Measurements from ENCODE around the gene KANSL1.
"Not testable (repeated sequence)": the region's sequence is repeated elsewhere in the genome, so short reads cannot be mapped to it uniquely, and the experiment has no call there.

The KANSL1 gene

DNA sequence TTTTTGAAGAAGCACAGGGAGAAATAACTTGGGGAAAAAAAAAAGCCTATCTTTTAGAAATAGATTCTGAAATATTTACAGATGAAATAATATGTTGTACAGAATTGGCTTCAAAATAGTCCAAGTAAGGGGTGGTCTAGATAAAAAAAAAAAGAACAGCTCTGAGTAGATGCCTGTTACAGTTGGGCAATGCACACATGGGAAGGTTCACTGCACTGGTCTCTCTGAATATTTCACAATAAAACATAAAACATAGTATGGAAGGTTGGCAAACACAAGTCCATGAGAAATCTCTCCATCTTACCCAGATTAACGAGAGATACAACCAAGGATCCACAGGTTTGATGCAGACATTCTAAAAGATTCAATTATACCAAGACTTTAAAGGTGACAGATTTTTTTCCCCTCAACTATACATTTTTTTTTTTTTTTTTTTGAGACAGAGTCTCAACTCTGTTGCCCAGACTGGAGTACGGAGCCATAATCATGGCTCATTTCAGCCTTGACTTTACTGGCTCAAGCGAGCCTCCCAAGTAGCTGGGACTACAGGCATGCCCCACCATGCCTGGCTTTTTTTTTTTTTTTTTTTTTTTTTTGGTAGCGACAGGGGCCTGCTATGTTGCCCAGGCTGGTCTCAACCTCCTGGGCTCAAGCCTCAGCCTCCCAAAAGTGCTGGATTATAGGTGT is 58.0 kb downstream of the KANSL1 start:
- no peak for DNase-seq

DNA sequence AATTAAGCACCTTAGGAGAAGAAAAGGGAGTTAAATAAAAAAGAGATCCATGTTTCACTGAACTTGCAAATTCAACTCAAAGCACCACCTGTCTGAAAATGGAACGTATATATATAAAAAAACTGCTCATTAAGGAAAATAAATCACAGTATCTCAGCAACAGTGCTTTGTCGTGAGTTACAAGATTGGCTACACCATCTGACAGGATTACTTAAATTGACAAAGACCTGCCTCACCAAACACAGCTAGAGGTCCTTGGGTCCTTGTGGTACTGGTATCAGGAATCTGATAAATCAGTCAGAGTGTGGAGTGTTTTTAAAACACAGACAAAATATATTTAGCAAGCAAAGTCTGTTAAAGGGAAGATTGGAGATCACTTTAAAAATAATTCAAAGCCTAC is 63.9 kb downstream of the KANSL1 start:
- no peak for DNase-seq

DNA sequence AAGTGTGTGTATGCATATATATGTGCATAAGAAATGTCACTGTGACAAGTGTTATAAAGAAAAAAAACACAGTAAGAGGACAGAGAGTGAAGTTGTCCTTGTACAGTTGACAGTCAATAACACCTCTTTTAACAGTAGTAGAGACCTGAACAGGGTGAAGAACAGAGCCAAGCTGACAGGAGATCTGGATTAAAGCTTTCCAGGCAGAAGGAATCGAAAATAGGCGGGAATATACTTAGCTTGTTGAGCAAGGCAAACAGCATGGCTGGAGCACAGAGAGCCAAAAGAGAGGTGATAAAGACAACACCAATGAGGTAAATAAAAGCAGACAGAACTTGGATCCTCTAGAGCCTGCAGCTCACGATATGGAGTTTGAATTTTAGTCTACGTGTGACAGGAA is 64.8 kb downstream of the KANSL1 start:
- no peak for DNase-seq

DNA sequence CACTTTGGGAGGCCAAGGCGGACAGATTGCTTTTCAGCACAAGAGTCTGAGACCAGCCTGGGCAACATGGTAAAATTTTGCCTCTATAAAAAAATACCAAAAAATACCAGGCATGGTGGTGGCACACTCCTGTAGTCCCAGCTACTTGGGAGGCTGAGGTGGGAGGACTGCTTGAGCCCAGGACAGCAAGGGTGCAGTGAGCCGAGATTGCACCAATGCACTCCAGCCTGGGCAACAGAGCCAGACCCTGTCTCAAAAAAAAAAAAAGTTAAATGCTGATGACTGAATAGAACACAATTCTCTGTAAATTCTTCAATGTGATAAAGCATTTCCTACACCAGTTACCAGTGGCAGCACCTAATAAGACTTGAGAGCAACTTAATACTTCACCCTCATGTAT is 65.7 kb downstream of the KANSL1 start:
- DNase-seq, result no peak

DNA sequence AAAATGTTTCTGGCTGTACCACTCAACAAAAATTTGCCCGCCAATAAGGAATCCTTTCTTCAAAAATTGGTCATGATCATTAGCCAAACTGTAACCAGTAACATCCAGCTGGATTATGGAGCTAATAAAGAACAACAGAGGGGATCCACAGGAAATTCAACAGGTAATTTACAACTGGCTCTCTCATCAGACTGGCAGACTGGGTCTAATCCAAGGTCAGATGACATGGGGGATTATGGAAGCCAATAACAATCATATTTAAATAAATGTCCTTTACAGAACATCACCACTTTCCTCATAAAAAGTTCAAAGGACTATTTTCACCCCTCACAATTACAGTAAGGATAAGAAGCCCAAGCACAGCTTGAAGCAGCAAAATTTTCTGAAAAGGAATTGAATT is 66.4 kb downstream of the KANSL1 start:
- no peak for DNase-seq

DNA sequence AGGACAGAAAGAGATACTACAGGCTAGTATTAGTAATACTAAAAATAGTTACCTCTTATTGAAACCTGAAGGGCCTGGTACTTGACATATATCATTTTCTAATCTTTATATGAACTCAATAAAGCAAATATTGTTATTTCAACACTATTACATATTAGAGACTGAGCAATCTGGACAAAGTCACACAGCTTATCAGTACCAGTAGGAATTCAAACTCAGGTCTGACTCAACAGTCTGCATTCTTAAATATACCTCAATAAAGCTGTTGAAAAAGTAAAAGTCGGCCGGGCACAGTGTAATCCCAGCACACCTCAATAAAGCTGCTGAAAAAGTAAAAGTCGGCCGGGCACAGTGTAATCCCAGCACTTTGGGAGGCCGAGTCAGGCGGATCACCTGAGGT is 67.4 kb downstream of the KANSL1 start:
- DNase-seq, result no peak

DNA sequence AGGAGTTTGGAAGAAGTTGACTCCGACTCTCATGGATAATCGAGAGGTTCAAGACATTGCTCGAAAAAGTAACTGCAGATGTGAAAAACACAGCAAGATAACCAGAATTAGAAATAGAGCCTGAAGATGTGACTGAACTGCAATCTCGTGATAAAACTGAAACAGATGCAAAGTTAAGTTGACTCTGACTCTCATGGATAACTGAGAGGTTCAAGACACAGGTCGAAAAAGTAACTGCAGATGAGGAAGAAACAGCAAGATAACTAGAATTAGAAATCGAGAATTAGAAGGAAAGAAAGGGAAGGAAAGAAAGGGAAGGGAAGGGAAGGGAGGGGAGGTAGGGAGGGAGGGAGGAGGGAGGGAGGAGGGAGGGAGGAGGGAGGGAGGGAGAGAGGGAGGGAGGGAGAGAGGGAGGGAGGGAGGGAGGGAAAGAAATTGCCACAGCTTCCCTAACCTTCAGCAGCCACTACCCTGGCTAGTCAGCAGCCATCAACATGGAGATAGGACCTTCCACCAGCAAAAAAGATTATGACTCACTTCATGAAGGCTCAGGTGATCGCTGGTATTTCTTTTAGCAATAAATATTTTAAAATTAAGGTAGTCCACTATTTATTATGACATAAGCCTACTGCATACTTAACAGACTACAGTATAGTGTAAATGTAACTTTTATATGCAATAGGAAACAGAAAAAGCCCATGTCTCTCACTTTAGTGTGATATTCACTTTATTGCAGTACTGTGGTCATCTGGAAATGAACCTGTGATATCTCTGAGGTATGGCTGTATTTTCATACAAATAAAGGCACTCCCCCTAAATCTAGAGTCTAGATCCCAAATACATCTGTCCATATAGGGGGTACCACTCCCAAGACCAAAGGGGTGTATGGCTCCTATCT is 68.3 kb downstream of the KANSL1 start:
- no peak for DNase-seq

DNA sequence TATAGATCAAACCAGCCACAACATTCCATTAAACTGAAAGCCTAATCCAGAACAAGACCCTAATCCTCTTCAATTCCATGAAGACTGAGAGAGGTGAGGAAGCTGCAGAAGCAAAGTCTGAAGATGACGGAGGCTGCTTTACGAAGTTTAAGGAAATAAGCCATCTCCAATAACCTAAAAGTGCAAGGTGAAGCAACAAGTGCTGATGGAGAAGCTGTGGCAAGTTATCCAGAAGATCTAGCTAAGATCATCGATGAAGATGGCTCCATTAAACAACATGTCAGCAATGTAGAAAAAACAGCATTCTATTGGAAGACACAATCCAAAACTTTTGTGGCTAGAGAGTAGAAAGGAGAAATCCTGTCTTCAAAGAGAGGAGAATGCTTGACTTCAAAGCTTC is 69.6 kb downstream of the KANSL1 start:
- DNase-seq, result no peak

DNA sequence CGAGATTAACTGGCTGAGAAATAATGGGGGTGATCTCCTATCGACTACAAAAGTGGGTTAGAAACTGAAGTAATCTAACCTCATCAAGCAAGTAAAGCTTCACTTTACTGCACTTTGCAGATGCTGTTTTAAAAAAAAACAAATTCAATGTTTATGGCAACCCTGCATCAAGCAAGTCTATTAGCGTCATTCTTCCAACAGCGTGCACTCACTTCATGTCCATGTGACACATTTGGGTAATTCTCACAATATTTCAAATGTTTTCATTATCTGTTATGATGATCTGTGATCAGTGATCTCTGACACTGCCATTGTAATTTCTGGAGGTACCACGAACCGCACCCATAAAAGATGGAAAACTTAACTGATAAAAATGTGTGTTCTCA is 70.8 kb downstream of the KANSL1 start:
- DNase-seq, result no peak

DNA sequence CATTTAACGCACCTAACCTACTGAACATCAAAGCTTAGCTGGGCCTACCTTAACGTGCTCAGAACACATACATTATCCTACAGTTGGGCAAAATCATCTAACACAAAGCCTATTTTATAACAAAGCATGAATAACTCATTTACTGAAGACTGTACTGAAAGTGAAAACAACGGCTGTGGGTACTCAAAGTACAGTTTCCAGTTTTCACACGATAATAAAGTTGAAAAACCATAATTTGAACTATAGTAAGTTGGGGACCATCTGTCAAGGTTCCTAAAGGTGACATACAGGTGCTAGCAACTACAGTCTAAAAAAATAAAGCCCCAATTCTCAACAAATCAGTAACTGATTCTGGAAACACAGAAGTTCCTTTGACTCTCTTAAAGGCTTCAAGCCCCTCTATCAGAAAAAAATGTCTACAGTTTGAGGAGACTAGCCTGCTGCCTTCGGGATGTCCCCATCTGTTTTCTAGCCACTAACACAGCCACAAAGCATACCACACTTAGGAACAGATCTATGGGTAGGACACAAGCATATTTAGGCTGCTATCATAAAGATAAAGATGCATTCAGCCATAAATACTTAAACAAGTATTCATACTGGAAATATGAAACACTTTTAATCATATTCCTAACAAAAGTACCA is 71.3 kb downstream of the KANSL1 start:
- DNase-seq, result no peak

DNA sequence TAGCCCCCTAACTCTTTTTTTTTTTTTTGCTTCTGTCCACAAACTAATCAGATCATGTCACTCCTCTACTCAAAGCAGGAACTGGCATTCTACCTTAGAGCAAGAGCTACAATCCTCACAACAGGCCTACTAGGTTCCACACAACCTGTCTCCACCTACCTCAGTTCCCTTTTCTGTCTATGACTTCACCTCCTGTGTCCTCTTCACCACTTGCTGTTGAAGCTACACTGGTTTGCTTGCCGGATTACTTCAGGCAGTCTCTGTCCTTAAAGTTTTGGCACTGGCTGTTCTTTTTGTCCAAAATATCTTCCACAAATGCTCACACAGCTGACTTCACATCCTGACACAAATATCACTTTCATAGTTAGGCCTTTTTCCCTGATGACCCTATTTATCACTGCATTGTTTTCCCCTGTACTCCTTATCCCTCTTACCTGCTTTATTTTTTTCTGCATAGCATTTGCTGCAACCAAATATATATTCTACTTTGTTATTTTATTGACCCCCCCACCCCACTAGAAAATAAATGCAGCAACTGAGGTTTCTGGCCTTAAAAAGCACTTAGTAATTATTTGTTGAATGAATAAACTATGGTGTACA is 72.0 kb downstream of the KANSL1 start:
- DNase-seq, result no peak

DNA sequence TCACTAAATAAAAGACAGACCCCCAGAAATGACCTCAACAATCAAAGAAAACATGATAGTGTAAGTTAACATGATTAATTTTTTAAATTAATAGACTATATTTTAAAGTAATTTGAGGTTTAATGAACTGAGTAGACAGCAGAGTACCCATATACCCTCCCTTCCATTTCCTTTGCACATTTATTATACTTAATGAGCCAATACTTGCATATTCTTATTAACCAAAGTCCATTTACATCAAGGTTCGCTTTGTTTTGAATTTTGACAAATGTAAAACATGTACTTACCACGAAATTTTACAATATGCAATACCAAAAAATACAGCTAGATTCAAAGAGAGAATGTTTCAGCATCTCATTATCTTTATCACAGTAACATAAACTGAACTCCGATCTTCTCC is 72.7 kb downstream of the KANSL1 start:
- no peak for DNase-seq

DNA sequence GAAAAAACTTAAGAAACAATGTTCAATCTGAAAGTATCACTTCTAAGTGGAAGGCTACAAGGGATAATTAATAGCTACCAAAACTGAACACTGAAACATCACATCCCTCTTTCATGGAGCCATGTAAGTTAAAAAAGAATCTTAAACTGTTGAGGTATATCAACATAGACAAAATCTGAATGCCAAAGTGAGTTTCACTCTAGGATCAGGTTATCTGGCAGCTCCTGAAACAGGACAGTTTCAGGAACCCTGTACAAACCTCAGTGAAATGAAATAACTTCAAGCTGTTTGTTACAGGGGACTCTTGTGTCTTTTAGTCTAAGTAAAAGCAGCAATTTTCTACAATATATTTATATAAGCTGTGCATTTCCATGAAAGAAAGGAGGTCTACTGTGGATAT is 73.2 kb downstream of the KANSL1 start:
- DNase-seq, result no peak

DNA sequence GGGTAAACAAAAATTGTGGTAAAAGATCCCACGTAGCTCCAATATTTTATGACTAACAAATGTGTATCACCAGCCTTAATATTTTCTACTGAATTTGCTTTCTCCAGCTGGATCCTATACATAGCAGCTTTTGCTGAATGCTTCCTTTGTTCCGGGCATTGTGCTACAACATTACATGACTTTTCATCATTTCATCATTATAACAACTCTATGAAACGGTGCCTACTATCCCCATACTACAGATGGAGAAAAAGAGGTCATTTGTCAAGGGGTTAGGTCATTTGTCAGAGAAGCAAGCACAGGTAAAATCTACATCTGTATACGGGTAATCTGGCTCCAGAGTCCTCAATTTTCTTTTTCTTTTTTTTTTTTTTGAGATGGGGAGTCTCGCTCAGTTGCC is 74.3 kb downstream of the KANSL1 start:
- no peak for DNase-seq

DNA sequence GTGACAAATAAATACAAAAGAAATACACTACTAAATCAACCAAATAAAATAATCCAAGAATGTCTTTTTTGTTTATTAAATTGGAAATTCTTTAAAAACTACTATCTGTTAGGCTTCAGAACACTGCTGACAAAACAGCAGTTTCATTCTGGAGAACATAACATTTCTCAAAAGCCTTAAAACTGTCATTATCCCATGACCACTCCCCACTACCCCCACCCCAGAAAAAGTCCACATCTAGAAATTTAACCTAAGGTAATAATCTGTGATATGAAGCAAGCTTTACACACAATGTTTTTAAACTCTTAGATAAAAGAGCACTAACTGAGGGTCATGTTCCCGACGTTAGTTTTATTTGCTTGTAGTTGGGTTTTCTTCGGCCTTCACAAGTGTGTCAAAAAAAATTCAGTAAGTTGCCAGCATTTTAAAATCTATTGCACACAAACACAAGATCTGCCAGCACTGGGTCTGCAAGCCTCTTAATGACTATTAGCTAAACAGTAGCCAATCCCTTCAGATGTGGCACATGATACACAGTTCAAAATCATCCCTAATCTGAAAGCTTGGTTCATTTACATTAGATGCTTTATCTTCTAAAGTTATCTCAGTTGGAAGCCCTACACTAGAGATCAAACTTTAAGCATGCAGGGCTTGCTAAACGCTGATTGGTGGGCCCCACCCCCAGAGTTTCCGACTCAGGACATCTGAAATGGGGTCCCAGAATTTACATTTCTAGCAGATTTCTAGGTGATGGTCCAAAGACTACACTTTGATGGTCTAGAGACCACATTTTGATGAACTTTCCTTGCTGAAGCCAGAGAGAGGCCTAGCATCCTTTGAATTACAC is 75.2 kb downstream of the KANSL1 start:
- DNase-seq, result no peak

DNA sequence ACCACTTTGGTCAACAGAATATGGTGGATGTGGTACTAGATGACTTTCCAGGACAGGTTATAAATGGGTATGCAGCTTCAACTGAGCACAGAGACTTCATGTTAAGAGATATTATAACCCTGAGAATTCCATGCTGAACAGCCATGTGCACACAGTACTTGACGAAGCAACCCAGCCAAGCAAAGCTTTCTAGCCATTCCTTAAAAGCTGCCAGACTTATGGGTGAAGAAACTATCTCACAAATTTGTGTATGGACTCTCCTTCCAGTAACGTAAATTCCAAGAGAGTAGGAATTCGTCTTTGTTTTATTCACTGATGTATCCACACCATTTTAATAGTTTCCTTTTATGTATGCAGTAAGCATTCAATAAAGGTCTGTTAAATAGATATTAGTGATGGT is 76.1 kb downstream of the KANSL1 start:
- DNase-seq, result no peak

DNA sequence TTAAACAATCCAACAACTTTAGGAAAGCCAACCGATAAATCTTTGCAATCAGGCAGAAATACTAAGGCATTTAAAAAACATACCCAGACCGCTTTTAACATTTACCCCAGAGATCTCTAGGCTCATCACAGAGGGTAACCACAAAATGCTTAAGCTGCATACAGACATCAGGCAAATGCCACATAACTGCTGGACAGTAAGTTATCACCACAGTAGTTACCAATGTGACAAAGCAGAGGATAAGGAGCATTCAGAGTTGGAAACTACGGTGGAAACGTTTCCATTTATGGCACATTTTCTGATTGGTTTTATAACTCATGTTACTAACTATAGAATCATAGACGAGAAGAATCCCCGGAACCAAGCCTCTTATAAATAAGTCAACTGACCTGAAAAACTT is 77.5 kb downstream of the KANSL1 start:
- no peak for DNase-seq

DNA sequence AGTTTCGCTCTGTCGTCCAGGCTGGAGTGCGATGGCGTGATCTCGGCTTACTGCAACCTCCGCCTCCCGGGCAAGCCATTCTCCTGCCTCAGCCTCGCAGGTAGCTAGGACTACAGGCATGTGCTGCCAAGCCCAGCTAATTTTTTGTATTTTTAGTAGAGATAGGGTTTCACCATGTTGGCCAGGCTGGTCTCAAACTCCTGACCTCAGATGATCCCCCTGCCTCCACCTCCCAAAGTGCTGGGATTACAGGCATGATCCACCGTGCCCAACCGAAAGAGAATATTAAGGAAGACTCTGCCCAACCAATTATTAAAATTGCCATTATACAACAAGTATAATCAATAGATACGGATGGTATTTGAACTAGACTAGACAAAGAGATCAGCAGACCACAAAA is 82.0 kb downstream of the KANSL1 start:
- DNase-seq, result not testable (repeated sequence)

DNA sequence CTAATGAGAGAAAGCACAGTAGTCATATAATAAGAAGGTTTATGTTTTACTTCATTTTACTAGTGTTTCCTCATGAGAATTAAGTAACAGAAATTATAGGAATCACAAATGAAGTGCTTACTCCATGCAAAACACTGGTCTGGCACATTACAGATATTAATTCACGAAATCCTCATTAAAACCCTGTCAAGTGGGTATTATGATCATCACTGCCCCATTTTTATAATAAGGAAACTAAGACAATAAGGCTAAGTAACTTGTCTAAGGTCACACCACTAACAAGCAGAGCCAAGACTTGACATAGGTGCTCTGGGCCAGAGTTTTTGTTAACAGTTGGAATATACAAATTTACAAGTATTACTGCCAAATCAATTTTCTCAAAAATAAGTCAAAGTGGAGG is 83.0 kb downstream of the KANSL1 start:
- no peak for DNase-seq

DNA sequence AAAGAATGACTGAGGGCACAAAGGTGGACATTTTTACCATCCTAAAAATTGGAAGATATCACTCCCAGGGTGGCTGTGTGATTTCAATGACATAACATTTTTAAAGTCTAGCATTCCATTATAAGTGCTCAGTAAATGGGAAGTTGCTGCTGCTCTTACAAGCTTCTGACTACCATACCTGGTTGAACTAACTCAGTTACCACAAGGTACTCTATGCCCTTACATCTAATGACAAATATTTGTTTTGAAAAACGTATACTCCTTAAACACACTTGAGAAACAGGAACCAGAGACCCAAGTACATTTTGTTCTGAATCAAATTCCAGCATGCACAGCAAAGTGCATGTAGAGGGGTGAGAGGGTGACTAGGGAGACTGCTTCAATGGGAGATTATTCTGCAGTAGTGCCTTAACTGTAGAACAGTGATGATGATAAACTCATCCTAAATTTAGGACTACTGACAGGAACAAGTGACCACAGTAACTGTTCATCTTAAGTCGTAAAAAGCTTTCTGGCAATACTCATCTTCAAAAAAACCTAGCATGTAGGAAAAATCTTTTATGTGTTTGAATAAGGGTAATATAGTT is 83.5 kb downstream of the KANSL1 start:
- no peak for DNase-seq

DNA sequence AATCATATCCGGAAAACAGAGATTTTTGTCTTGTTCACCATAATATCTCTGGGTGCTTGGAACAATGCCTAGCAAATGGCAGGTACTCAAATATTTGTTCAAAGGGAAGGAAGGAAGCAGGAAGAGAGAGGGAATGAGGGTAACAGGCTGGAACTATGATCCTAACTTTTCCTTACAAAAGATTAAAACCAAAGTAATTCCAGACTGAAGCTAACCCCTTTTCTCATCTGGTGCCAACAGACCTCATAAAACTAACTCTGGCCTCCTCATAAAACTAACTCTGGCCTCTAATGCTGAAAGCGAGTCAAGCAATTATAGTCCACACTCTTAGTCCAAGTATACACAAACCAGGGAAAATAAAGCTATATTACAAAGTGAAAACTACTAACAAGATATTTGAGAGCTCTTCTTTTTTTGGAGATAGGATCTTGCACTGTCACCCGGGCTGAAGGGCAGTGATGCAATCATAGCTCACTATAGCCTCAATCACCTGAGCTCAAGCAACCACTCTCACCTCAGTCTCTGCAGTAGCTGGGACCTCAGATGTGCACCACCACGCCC is 84.6 kb downstream of the KANSL1 start:
- DNase-seq, result no peak

DNA sequence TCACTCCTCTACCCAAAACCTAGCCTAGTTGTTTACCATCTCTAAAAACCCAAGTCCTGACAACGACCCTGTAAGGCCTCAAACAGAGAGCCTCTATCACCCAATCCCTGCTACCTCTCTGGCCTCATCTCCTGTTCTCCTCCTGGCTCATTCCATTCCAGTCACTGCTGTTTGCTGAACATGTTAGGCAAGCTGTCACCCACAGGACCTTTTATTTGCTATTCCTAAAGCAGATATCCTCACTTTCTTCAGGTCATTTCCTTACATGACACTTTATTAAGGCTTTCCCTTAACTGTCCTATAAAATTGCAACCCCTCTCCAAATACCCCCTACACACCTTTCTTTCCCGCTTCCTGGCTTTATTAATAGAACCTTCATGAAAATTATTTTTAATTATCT is 85.1 kb downstream of the KANSL1 start:
- DNase-seq, result no peak
